Neuron (in vitro differentiated cells): ENCODE measurements around the gene ICE2.

Experiments
- H2AFZ ChIP-seq: one replicate; pipeline ENCODE4 v1.6.1; 2013; ENCODE audit warnings: low read depth, mild to moderate bottlenecking, inconsistent platforms, low read length, moderate library complexity
- H3K27me3 ChIP-seq: one replicate; pipeline ENCODE4 v1.6.1; 2013; ENCODE audit warnings: low read length; ENCODE audit not compliant: insufficient read depth
- H3K36me3 ChIP-seq: one replicate; pipeline ENCODE4 v1.6.1; 2013; ENCODE audit warnings: low read length; ENCODE audit not compliant: insufficient read depth
- H3K4me1 ChIP-seq: one replicate; pipeline ENCODE4 v1.6.1; 2013; ENCODE audit warnings: low read length; ENCODE audit not compliant: insufficient read depth
- H3K4me3 ChIP-seq: 2 replicates; pipeline ENCODE4 v1.5.1; 2013; ENCODE audit warnings: mild to moderate bottlenecking, low read length, moderate library complexity
- H3K9me3 ChIP-seq: one replicate; pipeline ENCODE4 v1.6.1; 2013; ENCODE audit warnings: low read length

Gene ICE2

DNA sequence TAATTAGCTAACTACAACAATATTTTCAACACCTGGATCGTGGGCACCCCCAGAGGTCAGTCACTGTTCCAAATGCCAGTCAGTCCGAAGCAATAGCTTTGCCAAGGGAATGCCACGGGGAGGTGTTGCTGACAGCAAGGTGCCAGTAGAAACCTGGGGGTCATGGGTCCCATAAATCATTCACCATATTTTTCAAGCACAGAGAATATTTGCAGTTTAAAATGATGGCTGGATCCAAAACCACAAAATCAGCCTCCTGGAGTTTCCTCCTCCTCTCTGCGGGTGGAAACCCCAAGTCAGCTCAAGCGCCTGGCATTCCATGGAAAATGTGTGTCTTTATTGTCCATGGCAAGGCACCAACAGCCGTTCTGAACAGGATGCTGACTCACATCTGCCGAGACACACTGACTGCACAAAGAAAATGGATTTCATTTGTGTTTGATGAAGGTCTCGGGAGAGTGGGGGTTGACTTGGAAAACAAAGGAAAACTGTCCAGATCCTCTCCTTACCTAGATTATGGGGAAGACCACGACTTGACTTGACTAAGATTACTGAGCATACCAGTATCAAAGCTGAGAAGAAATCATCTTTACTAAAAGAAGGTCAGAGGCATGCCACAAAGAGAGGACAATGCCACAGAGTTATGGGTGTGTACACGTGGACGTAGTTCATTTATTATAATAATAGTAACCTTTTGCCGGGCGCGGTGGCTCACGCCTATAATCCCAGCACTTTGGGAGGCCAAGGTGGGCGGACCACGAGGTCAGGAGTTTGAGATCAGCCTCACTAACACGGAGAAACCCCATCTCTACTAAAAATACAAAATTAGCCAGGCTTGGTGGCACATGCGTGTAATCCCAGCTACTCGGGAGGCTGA is 107.5 kb downstream of the ICE2 start:
- Histone ChIP-seq H3K9me3 (no peaks in the 10 kb centered on the region), H3K36me3 (no peaks in the 10 kb centered on the region), H2AFZ (no peak overlapping the region), H3K27me3 (no peaks in the 10 kb centered on the region), H3K4me1 (peaks cover 32% of the 10 kb centered on the region), H3K4me3 (no peak overlapping the region)

DNA sequence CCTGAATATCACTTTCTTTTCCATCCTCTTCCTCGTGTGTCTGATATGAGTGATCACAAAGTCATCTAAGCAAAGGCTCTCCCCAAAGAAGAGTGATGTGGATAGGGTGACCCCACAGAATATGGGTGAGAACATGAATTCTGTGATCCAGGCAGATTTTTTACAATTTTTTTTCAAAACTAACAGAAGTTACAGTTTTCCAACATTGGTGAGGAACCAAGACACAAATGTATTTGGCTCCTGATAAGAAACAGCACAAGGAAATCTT is 108.1 kb downstream of the ICE2 start:
- H3K4me1 ChIP-seq = peaks cover 29% of the 10 kb centered on the region
- H3K36me3 ChIP-seq = no peaks in the 10 kb centered on the region
- no peak overlapping the region for H3K4me3 ChIP-seq
- no peaks in the 10 kb centered on the region for H3K9me3 ChIP-seq
- no peak overlapping the region for H2AFZ ChIP-seq
- no peaks in the 10 kb centered on the region for H3K27me3 ChIP-seq

DNA sequence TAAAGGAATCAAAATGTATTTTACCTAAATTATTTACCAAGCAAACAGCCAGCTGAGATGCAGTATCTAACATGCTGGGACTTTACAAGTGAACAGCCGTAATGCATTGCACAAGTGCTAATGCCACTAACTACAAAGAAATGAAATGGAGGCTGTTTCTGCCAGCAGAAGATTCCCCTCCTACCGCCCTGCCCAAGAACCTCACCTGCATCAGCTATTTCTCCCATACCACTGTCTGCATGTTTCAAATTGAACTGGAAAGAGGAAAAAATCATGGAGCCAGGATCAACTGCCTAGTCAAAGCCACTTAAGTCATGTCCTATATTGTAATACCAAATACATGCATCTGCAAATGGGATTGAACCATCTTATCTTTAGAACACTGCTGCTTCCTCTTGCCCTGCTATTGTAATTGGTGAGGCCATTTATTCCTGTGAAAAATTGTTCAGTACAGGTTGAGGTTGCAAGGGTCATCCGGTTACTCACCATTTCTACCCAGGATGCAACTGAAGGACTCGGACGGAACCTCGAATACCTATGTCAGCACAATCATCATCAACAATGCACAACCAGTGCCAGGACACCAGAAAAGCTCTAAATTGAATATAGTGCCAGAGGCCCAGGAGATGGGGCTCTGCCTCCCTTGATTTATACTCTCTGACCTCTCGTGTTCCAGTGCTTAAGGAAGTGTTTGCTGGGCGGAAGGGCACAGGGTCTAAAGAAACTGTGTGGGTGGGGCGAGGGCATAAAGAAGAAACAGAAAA is 108.7 kb downstream of the ICE2 start:
- H3K4me3 ChIP-seq = no peak overlapping the region
- H2AFZ ChIP-seq = no peak overlapping the region
- H3K27me3 ChIP-seq = no peaks in the 10 kb centered on the region
- H3K4me1 ChIP-seq = peaks cover 24% of the 10 kb centered on the region
- no peaks in the 10 kb centered on the region for H3K36me3 ChIP-seq
- no peaks in the 10 kb centered on the region for H3K9me3 ChIP-seq

DNA sequence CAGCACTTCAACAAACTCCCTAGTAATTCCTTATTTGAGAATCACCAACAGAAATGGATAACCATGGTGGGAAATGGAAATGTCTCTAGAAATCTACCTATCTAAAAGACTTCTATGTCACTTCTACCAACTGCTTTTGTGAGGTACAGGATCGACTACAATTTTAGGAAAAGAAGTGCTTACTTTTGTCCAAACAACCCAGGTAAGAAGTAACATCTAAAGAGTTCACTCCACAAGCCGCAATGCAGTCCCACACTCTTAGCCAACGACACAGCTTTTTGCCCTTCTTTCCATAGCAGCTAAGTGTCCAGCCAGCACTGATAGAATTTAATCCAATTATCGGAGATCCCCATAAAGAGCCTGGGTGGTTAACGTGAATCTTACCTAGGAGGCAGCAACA is 109.2 kb downstream of the ICE2 start:
- Histone ChIP-seq H3K4me1 (peaks cover 18% of the 10 kb centered on the region), H3K9me3 (no peaks in the 10 kb centered on the region), H2AFZ (no peak overlapping the region), H3K27me3 (no peaks in the 10 kb centered on the region), H3K4me3 (no peak overlapping the region), H3K36me3 (no peaks in the 10 kb centered on the region)
